8988T (cell line): ENCODE measurements around the gene KIF9.
"Not testable (repeated sequence)": the region's sequence is repeated elsewhere in the genome, so short reads cannot be mapped to it uniquely, and the experiment has no call there.

ENCODE experiments used
- DNase-seq: peaks from one replicate; pipeline ENCODE4 v3.0.0; 2011

KIF9 gene

GRCh38 chr3:47247131-47248064 is 35.2 kb downstream of the KIF9 start:
- no peak for DNase-seq

- no peak for DNase-seq
These were observed 37.3 kb downstream of the KIF9 start for GRCh38 chr3:47245271-47245670.

GRCh38 chr3:47244531-47245100 is 38.0 kb downstream of the KIF9 start:
- DNase-seq = no peak

- DNase-seq = no peak
These were observed 39.0 kb downstream of the KIF9 start for GRCh38 chr3:47243419-47244147.

- DNase-seq = no peak
These were observed 42.7 kb downstream of the KIF9 start for GRCh38 chr3:47239929-47240328.

GRCh38 chr3:47238017-47238416 is 44.6 kb downstream of the KIF9 start:
- DNase-seq = no peak

- DNase-seq = no peak
These were observed 54.5 kb downstream of the KIF9 start for GRCh38 chr3:47228088-47228487.

- no peak for DNase-seq
These were observed 54.9 kb downstream of the KIF9 start for GRCh38 chr3:47227678-47228077.

GRCh38 chr3:47225310-47225906 is 57.2 kb downstream of the KIF9 start:
- no peak for DNase-seq

- DNase-seq = no peak
These were observed 58.8 kb downstream of the KIF9 start for GRCh38 chr3:47223755-47224154.

GRCh38 chr3:47221798-47222197 is 60.8 kb downstream of the KIF9 start:
- no peak for DNase-seq

- DNase-seq = no peak
These were observed 71.7 kb downstream of the KIF9 start for GRCh38 chr3:47210863-47211405.

- DNase-seq = not testable (repeated sequence)
These were observed 76.6 kb downstream of the KIF9 start for GRCh38 chr3:47206022-47206421.

- DNase-seq = no peak
These were observed 77.7 kb downstream of the KIF9 start for GRCh38 chr3:47204875-47205274.

GRCh38 chr3:47202542-47202941 is 80.1 kb downstream of the KIF9 start:
- no peak for DNase-seq

GRCh38 chr3:47197287-47197686 is 85.3 kb downstream of the KIF9 start:
- no peak for DNase-seq

- DNase-seq = no peak
These were observed 87.6 kb downstream of the KIF9 start for GRCh38 chr3:47194994-47195393.

- DNase-seq = no peak
These were observed 88.4 kb downstream of the KIF9 start for GRCh38 chr3:47193871-47194859.

GRCh38 chr3:47186285-47186684 is 96.3 kb downstream of the KIF9 start:
- DNase-seq = no peak

- not testable (repeated sequence) for DNase-seq
These were observed 100.9 kb downstream of the KIF9 start for GRCh38 chr3:47181685-47182084.

- DNase-seq = not testable (repeated sequence)
These were observed 102.6 kb downstream of the KIF9 start for GRCh38 chr3:47180011-47180410.
